GM21619 (cell line): ENCODE results near the gene CDR2.
"Not testable (repeated sequence)": the region's sequence is repeated elsewhere in the genome, so short reads cannot be mapped to it uniquely, and the experiment has no call there.

Source experiments
- ATAC-seq: cut with Tn5 transposase; IDR thresholded peaks from one replicate; pipeline ENCODE4 v1.9.1; 2021; ENCODE audit not compliant: unreplicated experiment

The CDR2 gene

DNA sequence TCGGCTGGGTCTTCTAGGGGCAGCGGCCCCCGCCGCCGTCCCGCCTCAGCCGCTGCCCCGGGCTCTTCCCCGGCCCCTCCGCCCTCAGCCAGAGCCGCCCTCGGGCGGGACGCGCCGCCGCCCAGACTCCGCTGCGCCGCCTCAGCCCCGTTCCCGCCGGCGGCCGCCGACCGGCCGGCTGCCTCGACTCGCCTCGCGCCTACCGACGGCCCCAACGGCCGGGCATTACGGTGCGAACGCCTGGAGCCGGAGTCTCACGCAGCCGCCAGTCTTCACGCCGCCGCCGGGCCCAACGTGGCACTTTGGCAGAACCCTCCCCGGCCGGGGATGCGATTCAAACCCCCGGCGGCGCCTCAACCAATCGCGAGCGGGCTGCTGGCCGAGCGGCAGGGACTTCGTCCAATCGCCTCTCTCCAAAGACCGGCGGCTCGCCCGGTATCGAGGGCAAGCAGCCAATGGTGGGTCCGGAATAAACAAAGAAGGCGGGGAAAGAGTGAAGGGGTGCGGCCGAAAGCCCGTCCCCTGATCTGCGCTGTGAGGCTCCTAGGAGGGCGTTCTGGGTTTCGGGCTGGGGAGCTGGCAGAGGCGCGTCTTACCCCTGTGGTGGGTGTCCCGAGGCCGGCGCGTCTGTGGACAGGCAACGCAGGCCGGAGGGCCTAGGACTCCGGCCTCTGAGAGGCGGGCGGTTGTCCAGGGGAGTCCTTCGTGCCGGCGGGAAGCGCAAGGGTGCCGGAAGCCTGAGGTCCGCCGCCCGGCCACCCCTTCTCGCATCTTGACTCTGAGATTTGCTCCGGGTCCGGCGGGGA lies at the start of gene CDR2:
TSS of gene CDR2 (minus strand) at position 309 of the 806 bp plus-strand sequence. CDS start 310 bp downstream, outside the sequence.
- peak; percentile 90 for ATAC-seq

DNA sequence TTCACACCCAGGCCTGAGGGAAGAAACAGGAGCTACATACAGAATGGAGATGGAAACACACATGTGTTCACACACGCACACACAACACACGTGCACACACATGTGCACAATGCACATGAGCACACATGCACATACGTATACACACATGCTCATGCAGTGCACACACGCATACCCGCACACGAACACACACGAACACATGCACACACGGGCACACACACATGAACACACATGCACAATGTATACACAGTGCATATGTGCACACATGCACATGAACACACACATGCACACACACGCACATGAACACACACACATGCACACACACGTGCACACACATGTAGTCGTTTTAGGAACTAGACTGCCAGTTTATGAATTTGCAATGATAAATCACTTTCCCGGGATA lies 49.3 kb upstream of the CDR2 start:
- no peak for ATAC-seq

GRCh38 chr16:22421136-22421535 lies 46.7 kb upstream of the CDR2 start:
- ATAC-seq: no peak

DNA sequence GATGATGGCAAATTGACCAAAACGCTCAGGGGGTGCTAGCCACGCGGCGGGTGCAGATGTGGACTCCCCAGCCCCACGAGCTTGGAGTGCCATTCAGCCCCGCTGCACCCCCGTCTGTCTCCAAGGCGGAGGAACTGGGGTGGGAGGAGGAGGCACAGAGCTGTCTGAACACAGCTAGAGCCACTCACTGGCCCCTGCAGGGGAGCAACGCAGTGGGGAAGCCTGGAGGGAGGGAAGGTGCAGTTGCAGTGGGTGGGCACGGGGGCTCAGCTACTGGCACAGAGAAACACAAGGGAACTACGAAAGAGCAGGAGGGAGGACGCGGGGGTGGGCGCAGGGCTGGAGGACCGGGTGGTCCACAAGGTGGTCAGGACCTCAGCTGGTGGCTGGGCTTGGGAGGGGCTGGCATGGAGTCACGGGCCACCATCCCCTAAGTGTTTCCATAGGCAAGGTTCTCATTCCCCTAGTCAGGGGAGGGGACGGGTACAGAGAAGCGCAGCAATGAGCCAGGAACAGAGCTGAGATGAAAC lies 46.3 kb upstream of the CDR2 start:
- ATAC-seq: no peak

GRCh38 chr16:22419908-22420307 lies 45.5 kb upstream of the CDR2 start:
- ATAC-seq: no peak

DNA sequence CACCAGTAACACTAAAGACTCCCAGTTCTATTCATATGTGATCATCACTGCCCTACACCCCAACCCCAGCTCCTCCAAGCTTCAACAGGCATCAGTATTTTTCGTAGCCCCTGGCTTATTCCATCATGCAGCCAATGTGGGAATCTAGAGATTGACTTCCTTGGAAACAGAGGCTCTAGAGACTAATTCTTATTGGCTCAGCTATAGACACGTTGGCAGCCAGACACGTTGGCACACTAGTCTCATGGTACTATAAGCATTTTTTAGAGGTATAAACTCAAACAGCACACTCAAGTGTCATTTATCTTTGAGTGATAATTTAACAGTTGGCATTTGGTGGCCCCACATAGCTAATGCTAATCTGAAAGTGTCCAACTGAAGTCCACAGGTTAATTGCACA lies 44.4 kb upstream of the CDR2 start:
- ATAC-seq: no peak

DNA sequence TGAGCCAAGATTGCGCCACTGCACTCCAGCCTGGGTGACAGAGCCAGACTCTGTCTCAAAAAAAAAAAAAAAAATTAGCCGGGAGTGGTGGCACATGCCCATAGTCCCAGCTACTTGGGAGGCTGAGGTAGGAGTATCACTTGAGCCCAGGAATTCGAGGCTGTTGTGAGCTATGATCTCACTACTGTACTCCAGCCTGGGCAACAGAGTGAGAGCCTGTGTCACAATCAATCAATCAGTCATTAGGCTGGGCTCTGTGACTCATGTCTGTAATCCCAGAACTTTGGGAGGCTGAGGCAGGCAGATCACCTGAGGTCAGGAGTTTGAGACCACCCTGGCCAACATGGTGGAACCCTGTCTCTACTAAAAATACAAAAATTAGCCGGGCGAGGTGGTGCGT lies 43.4 kb upstream of the CDR2 start:
- not testable (repeated sequence) for ATAC-seq

GRCh38 chr16:22417019-22417418 lies 42.6 kb upstream of the CDR2 start:
- no peak for ATAC-seq

GRCh38 chr16:22413819-22414218 lies 39.4 kb upstream of the CDR2 start:
- no peak for ATAC-seq

DNA sequence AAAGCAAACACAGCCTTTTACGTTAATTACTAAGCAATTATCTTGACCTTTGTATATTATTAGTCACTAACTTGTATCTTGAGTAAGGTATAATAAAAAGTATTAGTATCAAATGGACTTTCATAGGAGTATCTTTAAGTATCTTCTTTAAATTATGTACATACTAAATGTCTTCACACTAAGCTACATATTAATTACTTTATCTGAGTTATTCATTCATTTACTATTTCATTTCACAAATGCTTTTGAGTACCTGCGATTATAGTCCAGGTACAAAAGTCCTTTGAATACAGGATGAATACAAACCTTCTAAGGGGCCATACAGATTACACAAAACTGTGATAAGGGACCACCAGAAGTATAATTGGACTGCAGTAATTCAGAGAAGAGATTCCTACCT lies 33.1 kb upstream of the CDR2 start:
- no peak for ATAC-seq

DNA sequence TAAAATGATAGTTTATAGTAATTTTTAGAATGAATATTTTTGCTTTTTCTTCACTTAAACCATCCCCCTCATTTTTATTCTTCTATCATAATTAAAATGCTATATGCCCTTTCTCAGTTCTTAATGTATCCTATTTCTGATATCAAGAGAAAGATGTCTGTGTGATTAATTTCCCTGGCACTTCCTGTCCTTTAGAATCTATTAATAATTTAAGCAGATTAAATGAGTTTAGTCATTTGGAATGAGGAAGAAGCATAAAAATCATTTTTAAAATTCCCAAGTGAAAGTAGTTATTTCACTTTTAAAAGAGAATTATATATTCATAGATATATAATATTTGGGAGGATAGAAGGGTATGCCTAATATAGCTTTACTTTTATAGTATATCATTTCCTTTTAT lies 27.8 kb upstream of the CDR2 start:
- no peak for ATAC-seq

DNA sequence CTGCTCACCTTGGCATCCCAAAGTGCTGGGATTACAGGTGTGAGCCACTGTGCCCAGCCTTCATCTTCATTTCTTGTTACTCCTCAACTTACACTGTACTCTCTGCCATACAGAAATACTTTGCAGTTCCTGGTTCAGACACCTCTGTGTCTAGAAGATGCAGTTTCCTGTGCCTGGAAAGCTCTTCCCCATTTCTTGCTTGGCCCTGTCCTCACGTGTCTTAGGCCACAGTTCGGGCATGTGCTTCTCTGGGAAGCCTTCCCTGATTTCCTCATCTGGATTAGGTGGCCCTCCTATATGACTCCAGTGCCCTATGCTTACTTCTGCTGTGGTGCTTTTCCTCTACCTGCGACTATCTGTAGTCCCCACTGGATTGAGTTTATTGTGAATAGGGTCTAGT lies 26.5 kb upstream of the CDR2 start:
- ATAC-seq: no peak

DNA sequence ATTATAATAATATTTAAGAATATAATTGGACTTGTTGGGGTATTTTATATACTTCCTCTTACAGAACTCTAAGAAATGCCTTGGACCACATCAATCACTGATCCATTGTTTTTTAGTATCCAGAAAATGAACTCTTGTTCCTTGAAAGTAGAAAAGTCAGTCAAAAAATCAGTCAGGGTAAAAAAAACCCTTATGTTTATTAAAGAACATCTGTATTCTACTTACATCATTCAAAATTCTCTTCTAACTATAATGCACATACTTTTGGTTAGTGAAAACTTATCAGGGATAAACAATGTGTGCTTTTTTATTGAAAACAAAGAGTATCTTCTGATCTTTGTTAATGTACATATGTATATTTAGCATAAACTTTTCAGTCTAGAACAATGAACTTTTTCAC lies 23.5 kb upstream of the CDR2 start:
- no peak for ATAC-seq

GRCh38 chr16:22397464-22397863 lies 23.0 kb upstream of the CDR2 start:
- ATAC-seq: no peak

DNA sequence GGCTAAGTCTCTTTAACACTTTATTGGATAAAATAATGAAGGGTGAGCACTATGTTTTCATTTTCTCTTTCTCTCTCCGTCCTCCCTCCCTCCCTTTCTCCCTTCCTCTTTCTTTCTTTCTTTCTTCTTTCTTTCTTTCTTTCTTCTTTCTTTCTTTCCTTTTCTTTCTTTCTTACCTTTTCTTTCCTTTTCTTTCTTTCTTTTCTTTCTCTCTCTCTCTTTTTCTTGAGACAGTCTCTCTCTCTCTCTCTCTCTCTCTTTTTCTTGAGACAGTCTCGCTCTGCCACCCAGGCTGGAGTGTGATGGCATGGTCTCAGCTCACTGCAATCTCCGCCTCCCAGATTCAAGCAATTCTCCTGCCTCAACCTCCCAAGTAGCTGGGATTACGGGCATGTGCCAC lies 21.5 kb upstream of the CDR2 start:
- no peak for ATAC-seq

GRCh38 chr16:22394121-22394520 lies 19.7 kb upstream of the CDR2 start:
- ATAC-seq: no peak

- no peak for ATAC-seq
These were observed 13.8 kb upstream of the CDR2 start for GRCh38 chr16:22388101-22388644.

GRCh38 chr16:22386976-22387375 lies 12.6 kb upstream of the CDR2 start:
- no peak for ATAC-seq

DNA sequence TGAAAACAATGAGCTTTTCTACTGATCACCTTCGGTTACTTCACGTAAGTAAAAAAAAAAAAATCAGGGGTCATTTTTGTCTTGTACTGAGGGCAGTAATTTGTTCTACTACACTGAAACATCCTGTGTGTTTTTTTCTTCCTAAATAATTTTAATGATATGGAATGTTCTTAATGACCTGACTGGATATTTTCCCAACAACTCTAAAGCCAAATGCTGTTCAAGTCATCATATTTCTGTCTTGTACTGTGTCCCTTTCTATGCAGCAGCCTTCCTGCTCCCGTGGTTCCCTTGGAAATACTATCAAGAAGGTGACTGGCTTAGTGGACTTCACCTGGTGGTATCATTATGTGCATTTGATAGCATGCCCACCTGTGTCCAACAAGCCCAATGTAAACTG lies 10.8 kb upstream of the CDR2 start:
- no peak for ATAC-seq

GRCh38 chr16:22383827-22384226 lies 9.4 kb upstream of the CDR2 start:
- no peak for ATAC-seq

GRCh38 chr16:22381392-22381791 lies 7.0 kb upstream of the CDR2 start:
- ATAC-seq: no peak

- ATAC-seq: no peak
These were observed 6.1 kb upstream of the CDR2 start for GRCh38 chr16:22380529-22380928.

DNA sequence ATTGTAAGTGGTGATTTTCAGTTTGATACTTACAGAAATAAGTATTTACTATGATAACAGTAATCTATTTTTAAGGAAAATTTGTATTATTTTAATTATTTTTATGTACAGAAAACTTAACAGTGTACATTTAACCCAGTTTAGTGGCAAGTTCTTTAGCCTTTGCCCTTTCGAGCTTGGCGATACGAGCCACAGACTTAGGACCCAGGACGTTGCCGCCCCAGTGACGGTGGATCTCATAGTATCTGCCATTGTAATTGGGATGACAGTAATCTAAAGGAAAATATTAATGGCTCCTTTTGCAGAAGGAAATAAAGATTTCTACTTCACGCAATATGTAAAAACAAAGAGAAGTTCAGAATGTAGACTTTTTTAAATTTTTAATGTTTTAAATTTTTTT lies 5.2 kb upstream of the CDR2 start:
- no peak for ATAC-seq
